ENCODE results near the gene ZNF175. TPM values are rescaled to one million over a fixed set of nuclear protein-coding genes. Genes with fewer than 3 reads are reported as not detected.

ZNF175 gene
- polyA plus RNA-seq, 1 donor (not counting 4 experiments of a cell fraction or from before 2014, with no cell fraction given), result 3.8 TPM

DNA sequence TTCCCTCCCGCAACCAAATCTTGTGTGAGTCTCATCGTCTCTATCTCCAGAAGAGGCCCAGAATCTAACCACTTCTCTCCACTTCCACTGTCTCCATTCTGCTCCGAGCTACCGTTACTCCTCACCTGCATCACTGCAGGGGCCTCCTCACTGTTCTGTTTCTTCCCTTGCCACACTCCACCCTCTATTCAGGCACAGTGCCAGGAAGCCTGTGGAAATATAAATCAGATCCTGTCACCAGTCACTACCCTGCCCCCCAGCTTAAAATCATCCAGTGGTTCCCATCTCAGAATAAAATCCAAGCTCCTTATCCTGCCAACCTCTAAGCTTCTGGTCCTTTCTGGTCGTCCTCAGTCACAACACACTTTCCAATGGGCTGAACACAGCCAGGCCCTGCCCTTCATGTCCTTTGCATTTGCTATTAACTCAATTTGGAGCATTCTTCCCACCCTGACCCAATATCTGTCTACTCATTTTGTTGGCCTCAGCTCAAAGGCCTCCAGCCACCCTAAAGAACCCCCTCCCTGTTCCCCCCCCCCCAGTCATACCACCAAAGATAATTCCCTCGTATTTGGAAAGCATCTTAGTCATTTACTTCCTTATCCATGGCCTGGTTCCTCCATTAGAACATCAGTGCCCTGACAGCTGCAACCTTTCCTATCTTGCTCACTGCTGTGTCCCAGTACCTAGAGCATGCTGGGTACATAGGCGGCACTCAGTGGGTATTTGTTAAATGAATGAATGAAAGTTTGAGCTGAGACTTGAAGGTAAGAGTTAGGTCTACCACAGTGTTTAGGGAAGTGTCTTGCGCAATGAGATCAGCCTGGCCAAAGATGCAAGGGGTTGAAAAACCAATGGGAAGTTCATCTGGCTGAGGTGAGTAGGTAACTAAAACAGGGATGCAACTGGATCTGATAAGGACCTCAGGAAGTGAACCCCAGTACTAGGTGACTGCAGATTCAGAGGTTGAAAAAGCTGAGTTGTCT, 24.4 kb downstream of the ZNF175 start:
- Histone ChIP-seq H3K36me3 (ENCODE audit: control insufficient read depth in 2 of 2, extremely low read depth in 1 of 2, insufficient read depth in 2 of 2, low read length in 2 of 2) (no peaks in the 10 kb centered on the region), H4K20me1 (ENCODE audit: control insufficient read depth, extremely low read depth, insufficient read depth, low read length) (no peaks in the 10 kb centered on the region), H3K9ac (ENCODE audit: control insufficient read depth, extremely low read depth, insufficient read depth, low read length) (no peak overlapping the region), H2AFZ (ENCODE audit: control insufficient read depth, low read length) (peak overlapping the region; percentile 99), H3K4me2 (ENCODE audit: control insufficient read depth, extremely low read depth, insufficient read depth, low read depth, low read length) (peak overlapping the region; percentile 75), H3K79me2 (ENCODE audit: control insufficient read depth, insufficient read depth, low read length) (no peaks in the 10 kb centered on the region), H3K27ac (ENCODE audit: control insufficient read depth, insufficient read depth, low read length) (no peak overlapping the region), H3K9me1 (ENCODE audit: control insufficient read depth, extremely low read depth, insufficient read depth, low read length) (no peaks in the 10 kb centered on the region), H3K9me3 (ENCODE audit: control insufficient read depth, low read depth, low read length) (no peaks in the 10 kb centered on the region), H3K27me3 (ENCODE audit: control insufficient read depth, extremely low read depth, insufficient read depth, low read length) (peaks cover under 1% of the 10 kb centered on the region), H3K4me1 (ENCODE audit: control insufficient read depth, extremely low read depth, insufficient read depth, low read length) (peaks cover 10% of the 10 kb centered on the region), H3K4me3 (ENCODE audit: control insufficient read depth in 2 of 3, extremely low read depth in 1 of 3, insufficient read depth in 2 of 3, low read depth in 1 of 3, low read length in 3 of 3) (peak overlapping the region; percentile 51 to 71 (median 70))
- TF ChIP-seq, protein P1, sequence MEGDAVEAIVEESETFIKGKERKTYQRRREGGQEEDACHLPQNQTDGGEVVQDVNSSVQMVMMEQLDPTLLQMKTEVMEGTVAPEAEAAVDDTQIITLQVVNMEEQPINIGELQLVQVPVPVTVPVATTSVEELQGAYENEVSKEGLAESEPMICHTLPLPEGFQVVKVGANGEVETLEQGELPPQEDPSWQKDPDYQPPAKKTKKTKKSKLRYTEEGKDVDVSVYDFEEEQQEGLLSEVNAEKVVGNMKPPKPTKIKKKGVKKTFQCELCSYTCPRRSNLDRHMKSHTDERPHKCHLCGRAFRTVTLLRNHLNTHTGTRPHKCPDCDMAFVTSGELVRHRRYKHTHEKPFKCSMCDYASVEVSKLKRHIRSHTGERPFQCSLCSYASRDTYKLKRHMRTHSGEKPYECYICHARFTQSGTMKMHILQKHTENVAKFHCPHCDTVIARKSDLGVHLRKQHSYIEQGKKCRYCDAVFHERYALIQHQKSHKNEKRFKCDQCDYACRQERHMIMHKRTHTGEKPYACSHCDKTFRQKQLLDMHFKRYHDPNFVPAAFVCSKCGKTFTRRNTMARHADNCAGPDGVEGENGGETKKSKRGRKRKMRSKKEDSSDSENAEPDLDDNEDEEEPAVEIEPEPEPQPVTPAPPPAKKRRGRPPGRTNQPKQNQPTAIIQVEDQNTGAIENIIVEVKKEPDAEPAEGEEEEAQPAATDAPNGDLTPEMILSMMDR (optimal IDR thresholded peaks at IDR 0.05 in 1 of 3, IDR thresholded peaks at IDR 0.05 in 1 of 3, conservative IDR thresholded peaks at IDR 0.05 in 1 of 3; ENCODE audit: extremely low read depth in 1 of 3, insufficient read depth in 2 of 3, low read length in 3 of 3), result no peak
- TF ChIP-seq EZH2 (IDR thresholded peaks at IDR 0.05; ENCODE audit: low read length), result no peak
- dilution Hi-C loops (cut with MboI; ENCODE audit: extremely low pct_ligation_motif_present, low sequenced_read_pairs), result no loop called here
- FAIRE-seq (no peak), DNase-seq (ENCODE audit: low read depth, low spot score) (no peak)

DNA sequence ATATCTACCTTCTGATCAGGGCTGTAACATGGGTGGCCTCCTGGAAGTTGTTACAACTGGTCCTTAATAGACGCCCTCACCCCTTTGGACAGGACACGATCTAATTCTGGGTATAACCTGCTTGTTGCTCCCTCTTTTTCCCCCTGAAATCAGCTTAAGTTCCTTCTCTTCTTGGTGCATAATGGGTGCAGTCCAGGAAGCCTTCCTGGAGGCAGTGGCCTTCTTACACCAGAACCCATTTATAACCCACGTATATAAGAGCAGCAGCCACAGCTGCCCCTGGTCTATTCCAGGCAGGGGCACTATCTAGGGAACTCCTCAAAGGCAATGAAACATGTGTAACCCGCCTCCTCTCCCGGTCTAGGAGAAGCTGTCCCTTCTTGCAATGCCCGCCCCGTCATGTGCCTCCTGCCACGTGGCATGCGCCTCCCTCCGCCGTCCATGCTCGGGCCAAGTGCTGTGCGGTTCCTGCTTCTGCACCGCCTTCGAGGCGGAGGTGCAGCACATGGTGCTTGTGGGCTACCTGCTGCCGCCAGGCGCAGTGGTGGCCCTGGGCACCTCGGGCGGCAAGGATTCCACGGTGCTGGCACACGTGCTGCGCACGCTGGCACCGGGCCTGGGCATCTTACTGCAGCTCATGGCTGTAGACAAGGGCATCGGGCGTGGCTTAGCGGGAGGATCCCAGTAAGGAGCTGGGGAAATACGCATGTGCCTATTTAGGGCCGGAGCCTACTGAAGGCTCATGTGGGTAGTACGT, 27.3 kb downstream of the ZNF175 start:
- Histone ChIP-seq H2AFZ (ENCODE audit: control insufficient read depth, low read length) (no peak overlapping the region), H3K79me2 (ENCODE audit: control insufficient read depth, insufficient read depth, low read length) (no peaks in the 10 kb centered on the region), H3K27ac (ENCODE audit: control insufficient read depth, insufficient read depth, low read length) (no peak overlapping the region), H3K4me2 (ENCODE audit: control insufficient read depth, extremely low read depth, insufficient read depth, low read depth, low read length) (no peak overlapping the region), H3K4me1 (ENCODE audit: control insufficient read depth, extremely low read depth, insufficient read depth, low read length) (peaks cover 9% of the 10 kb centered on the region), H3K27me3 (ENCODE audit: control insufficient read depth, extremely low read depth, insufficient read depth, low read length) (peaks cover 7% of the 10 kb centered on the region), H3K36me3 (ENCODE audit: control insufficient read depth in 2 of 2, extremely low read depth in 1 of 2, insufficient read depth in 2 of 2, low read length in 2 of 2) (no peaks in the 10 kb centered on the region), H3K9ac (ENCODE audit: control insufficient read depth, extremely low read depth, insufficient read depth, low read length) (no peak overlapping the region), H3K9me3 (ENCODE audit: control insufficient read depth, low read depth, low read length) (no peaks in the 10 kb centered on the region), H3K4me3 (ENCODE audit: control insufficient read depth in 2 of 3, extremely low read depth in 1 of 3, insufficient read depth in 2 of 3, low read depth in 1 of 3, low read length in 3 of 3) (no peak overlapping the region), H3K9me1 (ENCODE audit: control insufficient read depth, extremely low read depth, insufficient read depth, low read length) (no peaks in the 10 kb centered on the region), H4K20me1 (ENCODE audit: control insufficient read depth, extremely low read depth, insufficient read depth, low read length) (no peaks in the 10 kb centered on the region)
- dilution Hi-C loops (cut with MboI; ENCODE audit: extremely low pct_ligation_motif_present, low sequenced_read_pairs), result no loop called here
- FAIRE-seq, result no peak
- TF ChIP-seq, protein P1 (optimal IDR thresholded peaks at IDR 0.05 in 1 of 3, IDR thresholded peaks at IDR 0.05 in 1 of 3, conservative IDR thresholded peaks at IDR 0.05 in 1 of 3; ENCODE audit: extremely low read depth in 1 of 3, insufficient read depth in 2 of 3, low read length in 3 of 3), result no peak
- no peak for TF ChIP-seq EZH2 (IDR thresholded peaks at IDR 0.05; ENCODE audit: low read length)
- DNase-seq (ENCODE audit: low read depth, low spot score), result no peak
